Naive thymus-derived CD8-positive, alpha-beta T cell (primary cell): Measurements from ENCODE around the gene GRIK4. TPM values are rescaled to one million over a fixed set of nuclear protein-coding genes. Genes with fewer than 3 reads are reported as not detected.

ENCODE experiments used
- ATAC-seq, 2 donors: fragments of 150-1000 bp; cut with Tn5 transposase in 1 of 2; sonication (Bioruptor Pico), chemical (Tn5 transposase) in 1 of 2; 1 replicate in 1 of 2; 2 replicates in 1 of 2; pipeline ENCODE4 v1.10.0; 2021; ENCODE audit warnings: mild to moderate bottlenecking in 2 of 2, moderate library complexity in 2 of 2
- POLR2A ChIA-PET: fragments of 350-600 bp; sonication (Branson Sonifier 250); formaldehyde crosslinking; loops from one replicate; lab custom pipeline; 2021; ENCODE audit warnings: antibody characterized with exemption; lab: Charles Lee
- DNase-seq, 10 donors: peaks; one replicate each; pipeline versions ENCODE4 v3.0.0 to v3.0.0-alpha.2; 2020 to 2022
- H3K27ac Mint-ChIP-seq, 10 donors: one replicate each; pipeline ENCODE4 v1.8.0; 2020 to 2022; ENCODE audit warnings: mild to moderate bottlenecking in 10 of 10, mixed read lengths in 10 of 10, moderate library complexity in 4 of 10, inconsistent platforms in 1 of 10
- H3K27me3 Mint-ChIP-seq, 5 donors: one replicate each; pipeline ENCODE4 v1.8.0; 2021 to 2022; ENCODE audit warnings: mixed read lengths in 5 of 5
- H3K36me3 Mint-ChIP-seq, 3 donors: one replicate each; pipeline ENCODE4 v1.8.0; 2020 to 2022; ENCODE audit warnings: mixed read lengths in 3 of 3, mild to moderate bottlenecking in 2 of 3, inconsistent platforms in 1 of 3
- H3K4me1 Mint-ChIP-seq, 4 donors: one replicate each; pipeline ENCODE4 v1.8.0; 2021 to 2022; ENCODE audit warnings: mixed read lengths in 4 of 4
- H3K4me3 Mint-ChIP-seq, 10 donors: one replicate each; pipeline ENCODE4 v1.8.0; 2020 to 2022; ENCODE audit warnings: mild to moderate bottlenecking in 10 of 10, mixed read lengths in 10 of 10, moderate library complexity in 6 of 10, inconsistent platforms in 1 of 10
- H3K9me3 Mint-ChIP-seq, 9 donors: one replicate each; pipeline ENCODE4 v1.8.0; 2020 to 2022; ENCODE audit warnings: mixed read lengths in 9 of 9, mild to moderate bottlenecking in 3 of 9, inconsistent platforms in 1 of 9, moderate library complexity in 1 of 9
- polyA plus RNA-seq, 3 donors: library from polyadenylated mRNA; unstranded; fragments of 300-500 nt; fragmentation: Illumina TruSeq; gene quantifications; one replicate each; pipeline ENCODE4 v1.2.3, GENCODE V29; 2021
- total RNA-seq, 8 experiments: library from RNA in 2 of 8; stranded (reverse) in 2 of 8; gene quantifications; one replicate each; pipeline ENCODE4 v1.2.3 and lab custom pipeline; 2021 to 2026

Gene GRIK4
- total and polyA plus RNA-seq, 5 experiments from 2014 or later, result not detected

GRCh38 chr11:120536091-120536796 lies 24.7 kb downstream of the GRIK4 start:
- no peak for ATAC-seq
- Mint-ChIP-seq H3K4me1 (peaks cover 0 to 2% (median 0%) of the 10 kb centered on the region in 4 donors), H3K27me3 (peaks cover 6 to 31% (median 11%) of the 10 kb centered on the region in 5 donors), H3K27ac (no peak overlapping the region), H3K4me3 (no peak overlapping the region), H3K9me3 (peaks cover 0 to 2% (median 0%) of the 10 kb centered on the region in 9 donors), H3K36me3 (no peaks in the 10 kb centered on the region)
- DNase-seq, result no peak
- POLR2A ChIA-PET, result no interaction called here

GRCh38 chr11:120536797-120537169 lies 25.2 kb downstream of the GRIK4 start:
- no peaks in the 10 kb centered on the region for H3K36me3 Mint-ChIP-seq
- ATAC-seq, result no peak
- peaks cover 0 to 2% (median 0%) of the 10 kb centered on the region in 4 donors for H3K4me1 Mint-ChIP-seq
- H3K9me3 Mint-ChIP-seq, result peaks cover 0 to 2% (median 0%) of the 10 kb centered on the region in 9 donors
- H3K27me3 Mint-ChIP-seq, result peaks cover 6 to 31% (median 11%) of the 10 kb centered on the region in 5 donors
- POLR2A ChIA-PET, result no interaction called here
- no peak overlapping the region for H3K27ac Mint-ChIP-seq
- H3K4me3 Mint-ChIP-seq, result no peak overlapping the region
- no peak for DNase-seq

GRCh38 chr11:120537996-120538395 lies 26.4 kb downstream of the GRIK4 start:
- Mint-ChIP-seq H3K4me3 (no peak overlapping the region), H3K27me3 (peaks cover 3 to 24% (median 7%) of the 10 kb centered on the region in 5 donors), H3K36me3 (no peaks in the 10 kb centered on the region), H3K4me1 (peaks cover 0 to 2% (median 0%) of the 10 kb centered on the region in 4 donors), H3K27ac (no peak overlapping the region), H3K9me3 (peaks cover 0 to 2% (median 0%) of the 10 kb centered on the region in 9 donors)
- POLR2A ChIA-PET, result no interaction called here
- DNase-seq (no peak), ATAC-seq (no peak)

- no peaks in the 10 kb centered on the region for H3K36me3 Mint-ChIP-seq
- ATAC-seq (no peak), DNase-seq (no peak)
- H3K4me3 Mint-ChIP-seq, result no peak overlapping the region
- no peak overlapping the region for H3K27ac Mint-ChIP-seq
- H3K4me1 Mint-ChIP-seq, result peaks cover 0 to 2% (median 0%) of the 10 kb centered on the region in 4 donors
- POLR2A ChIA-PET, result no interaction called here
- H3K27me3 Mint-ChIP-seq, result peaks cover 2 to 19% (median 7%) of the 10 kb centered on the region in 5 donors
- peaks cover 0 to 2% (median 0%) of the 10 kb centered on the region in 9 donors for H3K9me3 Mint-ChIP-seq
Observed at GRCh38 chr11:120538707-120539106, 27.2 kb downstream of the GRIK4 start.

- H3K9me3 Mint-ChIP-seq, result peaks cover 0 to 2% (median 0%) of the 10 kb centered on the region in 9 donors
- H3K4me3 Mint-ChIP-seq, result no peak overlapping the region
- no peak overlapping the region for H3K27ac Mint-ChIP-seq
- DNase-seq (no peak), ATAC-seq (no peak)
- H3K27me3 Mint-ChIP-seq, result peaks cover 0 to 10% (median 2%) of the 10 kb centered on the region in 5 donors
- POLR2A ChIA-PET, result no interaction called here
- no peaks in the 10 kb centered on the region for H3K36me3 Mint-ChIP-seq
- peaks cover 0 to 4% (median 0%) of the 10 kb centered on the region in 4 donors for H3K4me1 Mint-ChIP-seq
Observed at GRCh38 chr11:120539667-120540369, 28.3 kb downstream of the GRIK4 start.

- peaks cover 0 to 2% (median 0%) of the 10 kb centered on the region in 9 donors for H3K9me3 Mint-ChIP-seq
- H3K27me3 Mint-ChIP-seq, result peaks cover 0 to 9% (median 1%) of the 10 kb centered on the region in 5 donors
- no peak overlapping the region for H3K4me3 Mint-ChIP-seq
- POLR2A ChIA-PET, result no interaction called here
- no peak for DNase-seq
- H3K4me1 Mint-ChIP-seq, result peaks cover 0 to 14% (median 7%) of the 10 kb centered on the region in 4 donors
- no peak for ATAC-seq
- no peak overlapping the region for H3K27ac Mint-ChIP-seq
- no peaks in the 10 kb centered on the region for H3K36me3 Mint-ChIP-seq
Observed at GRCh38 chr11:120540744-120541465, 29.4 kb downstream of the GRIK4 start.

GRCh38 chr11:120543521-120544215 lies 32.1 kb downstream of the GRIK4 start:
- no peak for ATAC-seq
- POLR2A ChIA-PET, result no interaction called here
- H3K36me3 Mint-ChIP-seq, result no peaks in the 10 kb centered on the region

GRCh38 chr11:120545813-120546212 lies 34.3 kb downstream of the GRIK4 start:
- Mint-ChIP-seq H3K27ac (peak overlapping the region in 1 of 10 donors; percentile 30), H3K4me1 (peaks cover 6 to 22% (median 11%) of the 10 kb centered on the region in 4 donors), H3K27me3 (peaks cover 0 to 43% (median 27%) of the 10 kb centered on the region in 5 donors), H3K9me3 (peaks cover 0 to 2% (median 0%) of the 10 kb centered on the region in 9 donors), H3K36me3 (no peaks in the 10 kb centered on the region), H3K4me3 (no peak overlapping the region)
- POLR2A ChIA-PET, result no interaction called here
- ATAC-seq (no peak), DNase-seq (peak in 1 of 10 donors; percentile 1)

More at GRCh38 chr11:120543521-120544215, 32.1 kb downstream of the GRIK4 start:
- DNase-seq, result no peak
- Mint-ChIP-seq H3K27me3 (peaks cover 0 to 25% (median 13%) of the 10 kb centered on the region in 5 donors), H3K4me3 (no peak overlapping the region), H3K4me1 (peaks cover 4 to 22% (median 11%) of the 10 kb centered on the region in 4 donors), H3K27ac (no peak overlapping the region), H3K9me3 (peaks cover 0 to 2% (median 0%) of the 10 kb centered on the region in 9 donors)

GRCh38 chr11:120546312-120547205 lies 35.0 kb downstream of the GRIK4 start:
- no peak overlapping the region for H3K27ac Mint-ChIP-seq
- peak overlapping the region in 1 of 10 donors; percentile 19 for H3K4me3 Mint-ChIP-seq
- no peak for ATAC-seq

GRCh38 chr11:120547316-120547715 lies 35.8 kb downstream of the GRIK4 start:
- no peak overlapping the region for H3K27ac Mint-ChIP-seq
- peak in 1 of 10 donors; percentile 7 for DNase-seq
- H3K36me3 Mint-ChIP-seq, result no peaks in the 10 kb centered on the region
- peaks cover 0 to 46% (median 29%) of the 10 kb centered on the region in 5 donors for H3K27me3 Mint-ChIP-seq
- no peaks in the 10 kb centered on the region for H3K9me3 Mint-ChIP-seq
- H3K4me1 Mint-ChIP-seq, result peaks cover 9 to 22% (median 11%) of the 10 kb centered on the region in 4 donors
- POLR2A ChIA-PET, result no interaction called here
- no peak overlapping the region for H3K4me3 Mint-ChIP-seq
- no peak for ATAC-seq

More at GRCh38 chr11:120546312-120547205, 35.0 kb downstream of the GRIK4 start:
- POLR2A ChIA-PET, result no interaction called here
- peak in 1 of 10 donors; percentile 27 for DNase-seq
- H3K27me3 Mint-ChIP-seq, result peaks cover 0 to 46% (median 29%) of the 10 kb centered on the region in 5 donors
- H3K4me1 Mint-ChIP-seq, result peaks cover 6 to 22% (median 11%) of the 10 kb centered on the region in 4 donors
- peaks cover 0 to 2% (median 0%) of the 10 kb centered on the region in 9 donors for H3K9me3 Mint-ChIP-seq
- H3K36me3 Mint-ChIP-seq, result no peaks in the 10 kb centered on the region
